Measurements from ENCODE around the gene ZNF205.

Gene ZNF205

DNA sequence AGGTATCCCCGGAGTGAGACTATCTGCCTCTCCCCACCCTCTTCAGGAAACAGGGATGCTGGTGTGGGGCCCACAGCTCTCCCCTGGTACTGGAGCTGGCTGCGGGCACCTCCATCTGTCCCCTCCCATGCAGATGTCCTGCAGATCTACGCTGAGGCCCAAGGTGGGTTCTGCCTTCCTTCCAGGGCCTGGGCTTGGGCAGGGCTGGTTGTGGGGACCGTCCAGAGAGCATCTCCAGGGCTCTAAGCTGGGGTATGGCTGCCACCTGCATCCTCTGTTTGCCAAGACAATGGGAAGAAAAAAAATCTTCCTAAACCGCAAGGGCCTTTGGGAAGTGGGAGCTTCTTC, 35.3 kb downstream of the ZNF205 start:
- TF ChIP-seq, protein P1, sequence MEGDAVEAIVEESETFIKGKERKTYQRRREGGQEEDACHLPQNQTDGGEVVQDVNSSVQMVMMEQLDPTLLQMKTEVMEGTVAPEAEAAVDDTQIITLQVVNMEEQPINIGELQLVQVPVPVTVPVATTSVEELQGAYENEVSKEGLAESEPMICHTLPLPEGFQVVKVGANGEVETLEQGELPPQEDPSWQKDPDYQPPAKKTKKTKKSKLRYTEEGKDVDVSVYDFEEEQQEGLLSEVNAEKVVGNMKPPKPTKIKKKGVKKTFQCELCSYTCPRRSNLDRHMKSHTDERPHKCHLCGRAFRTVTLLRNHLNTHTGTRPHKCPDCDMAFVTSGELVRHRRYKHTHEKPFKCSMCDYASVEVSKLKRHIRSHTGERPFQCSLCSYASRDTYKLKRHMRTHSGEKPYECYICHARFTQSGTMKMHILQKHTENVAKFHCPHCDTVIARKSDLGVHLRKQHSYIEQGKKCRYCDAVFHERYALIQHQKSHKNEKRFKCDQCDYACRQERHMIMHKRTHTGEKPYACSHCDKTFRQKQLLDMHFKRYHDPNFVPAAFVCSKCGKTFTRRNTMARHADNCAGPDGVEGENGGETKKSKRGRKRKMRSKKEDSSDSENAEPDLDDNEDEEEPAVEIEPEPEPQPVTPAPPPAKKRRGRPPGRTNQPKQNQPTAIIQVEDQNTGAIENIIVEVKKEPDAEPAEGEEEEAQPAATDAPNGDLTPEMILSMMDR (IDR thresholded peaks at IDR 0.05; ENCODE audit: low read depth, low read length, missing control alignments), result no peak
- no peak overlapping the region for H3K4me3 ChIP-seq (replicated peaks; ENCODE audit: low read depth, low read length)
- DNase-seq (ENCODE audit: extremely low read depth, low read depth), result no peak

DNA sequence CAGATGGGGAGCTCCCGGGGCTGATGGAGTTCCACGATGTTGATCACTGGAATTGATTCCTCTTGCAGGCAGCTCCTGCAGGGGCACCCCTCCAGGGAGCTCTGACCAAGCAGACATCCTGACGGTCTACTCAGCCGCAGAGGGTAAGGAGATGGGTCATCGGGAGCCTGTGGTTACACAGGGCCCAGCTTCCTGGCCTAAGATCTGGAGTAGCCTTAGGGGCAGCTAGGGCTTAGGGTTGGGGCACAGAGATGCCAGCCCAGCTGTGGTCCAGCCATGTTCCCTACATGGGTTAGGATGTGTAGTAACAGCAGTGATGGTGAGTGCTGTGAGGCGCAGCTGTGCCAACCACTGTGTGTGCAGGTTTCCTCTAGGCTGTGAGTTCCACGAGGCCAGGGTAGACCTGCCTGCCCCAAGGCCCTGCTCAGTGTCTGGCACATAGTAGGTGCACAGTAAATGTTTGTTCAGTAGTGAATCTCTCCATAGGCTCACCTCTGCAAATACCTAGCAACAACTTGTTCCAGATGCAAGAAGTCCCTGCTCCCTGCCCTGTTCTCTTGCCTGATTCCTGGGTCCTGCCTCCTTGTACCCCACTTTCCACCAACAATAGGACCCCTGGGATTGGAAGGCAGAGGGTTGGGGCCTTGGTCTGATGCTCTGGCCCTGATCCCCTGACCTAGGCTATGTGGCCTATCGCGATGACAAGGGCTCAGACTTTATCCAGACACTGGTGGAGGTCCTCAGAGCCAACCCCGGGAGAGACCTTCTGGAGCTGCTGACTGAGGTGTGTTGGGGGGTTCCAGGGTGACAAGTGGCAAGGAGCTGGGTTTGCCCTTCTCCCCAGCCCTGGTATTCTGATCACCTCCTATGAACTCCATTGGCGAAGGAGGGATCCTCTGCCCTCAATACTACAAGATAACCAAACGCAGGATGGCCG, 36.1 kb downstream of the ZNF205 start:
- H3K4me3 ChIP-seq (replicated peaks; ENCODE audit: low read depth, low read length), result no peak overlapping the region
- no peak for DNase-seq (ENCODE audit: extremely low read depth, low read depth)
- TF ChIP-seq, protein P1 (IDR thresholded peaks at IDR 0.05; ENCODE audit: low read depth, low read length, missing control alignments), result no peak

DNA sequence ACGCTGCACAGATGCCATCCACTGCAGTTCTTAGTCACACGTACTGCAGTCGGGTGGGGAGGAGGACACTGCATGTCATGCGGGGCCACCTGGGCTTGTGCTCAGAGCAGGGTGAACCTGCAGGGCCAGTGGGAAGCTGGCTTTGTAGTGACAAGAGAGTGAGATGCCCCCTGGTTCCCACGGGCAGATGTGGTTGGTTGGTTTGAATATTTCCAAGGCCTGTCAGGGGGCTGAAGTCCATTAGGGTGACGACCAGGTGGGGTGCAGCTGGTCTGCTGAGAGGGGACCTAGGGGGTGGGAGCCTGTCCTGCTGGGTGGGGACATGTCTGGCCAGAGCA, 36.8 kb downstream of the ZNF205 start:
- H3K4me3 ChIP-seq (replicated peaks; ENCODE audit: low read depth, low read length), result peak overlapping the region; percentile 58
- TF ChIP-seq, protein P1 (IDR thresholded peaks at IDR 0.05; ENCODE audit: low read depth, low read length, missing control alignments), result no peak
- no peak for DNase-seq (ENCODE audit: extremely low read depth, low read depth)

DNA sequence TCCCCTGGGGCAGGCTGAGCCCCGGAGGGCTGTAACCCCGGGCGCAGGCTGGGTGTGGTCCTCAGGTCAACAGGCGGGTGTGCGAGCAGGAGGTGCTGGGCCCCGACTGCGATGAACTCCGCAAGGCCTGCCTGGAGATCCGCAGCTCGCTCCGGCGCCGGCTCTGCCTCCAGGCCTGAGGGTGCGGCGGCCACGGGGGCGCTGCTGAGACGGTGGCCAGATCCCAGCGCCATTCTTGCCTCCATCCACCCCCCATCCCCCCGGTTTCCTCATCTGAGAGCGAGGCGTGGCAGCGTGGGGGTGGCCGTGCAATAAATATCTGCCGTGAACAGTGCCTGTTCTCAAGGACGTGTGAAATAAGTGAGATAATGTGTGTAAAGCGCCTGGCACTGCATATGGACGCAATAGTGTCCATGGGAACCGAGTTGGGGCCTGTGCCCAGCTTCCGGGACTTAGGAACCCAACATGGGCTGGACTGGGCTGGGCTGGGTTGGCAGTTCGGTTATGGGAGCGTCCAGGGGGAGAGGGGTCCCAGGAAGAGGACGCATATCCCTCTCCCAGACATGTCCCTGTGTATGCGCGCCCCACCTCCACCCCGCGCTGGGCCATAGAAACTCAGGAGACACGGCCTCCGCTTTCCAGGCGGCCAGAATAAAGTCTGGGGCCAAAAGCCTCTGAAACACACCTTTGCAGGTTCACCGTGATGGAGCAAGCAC, 37.4 kb downstream of the ZNF205 start:
- no peak for DNase-seq (ENCODE audit: extremely low read depth, low read depth)
- peak overlapping the region; percentile 58 for H3K4me3 ChIP-seq (replicated peaks; ENCODE audit: low read depth, low read length)
- TF ChIP-seq, protein P1 (IDR thresholded peaks at IDR 0.05; ENCODE audit: low read depth, low read length, missing control alignments), result peak; percentile 50

DNA sequence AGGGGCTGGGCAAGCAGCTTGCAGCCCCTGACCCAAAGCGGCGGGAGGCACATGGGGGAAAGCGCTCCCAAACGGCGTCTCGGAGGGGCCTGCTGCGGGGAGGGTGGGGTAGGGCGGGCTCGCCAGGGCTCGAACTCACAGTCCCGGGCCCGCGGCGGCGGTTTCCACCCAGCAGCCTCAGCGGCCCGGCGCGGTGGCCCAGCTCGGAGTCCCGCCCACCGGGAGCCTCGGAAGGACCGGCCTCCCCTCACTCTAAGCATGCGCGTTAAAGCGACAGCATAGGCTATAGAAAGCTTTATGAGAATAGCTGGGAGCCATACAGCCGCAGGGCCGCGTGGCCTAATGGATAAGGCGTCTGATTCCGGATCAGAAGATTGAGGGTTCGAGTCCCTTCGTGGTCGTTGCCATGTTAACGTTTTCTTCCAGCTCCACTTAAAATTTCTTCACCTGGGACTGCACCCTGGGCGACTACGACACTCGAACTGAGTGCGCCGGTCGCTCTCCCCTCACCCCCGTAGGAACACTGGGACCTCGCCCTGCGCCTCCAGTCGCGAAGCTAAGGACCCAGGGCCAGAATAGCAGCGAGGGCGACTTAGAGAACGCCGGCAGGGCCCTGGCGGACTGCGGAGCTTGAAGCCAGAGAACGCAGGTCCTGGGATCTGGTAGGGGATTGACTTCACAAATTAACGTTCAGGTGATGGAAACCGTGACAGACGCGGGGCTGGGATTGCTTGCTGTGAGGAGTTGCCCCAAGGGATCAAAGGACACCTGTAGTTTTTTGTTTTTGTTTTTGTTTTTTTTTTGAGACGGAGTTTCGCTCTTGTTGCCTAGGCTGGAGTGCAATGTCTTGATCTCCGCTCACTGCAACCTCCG, 38.2 kb downstream of the ZNF205 start:
- TF ChIP-seq, protein P1 (IDR thresholded peaks at IDR 0.05; ENCODE audit: low read depth, low read length, missing control alignments), result no peak
- H3K4me3 ChIP-seq (replicated peaks; ENCODE audit: low read depth, low read length), result peak overlapping the region; percentile 58
- peak; percentile 90 for DNase-seq (ENCODE audit: extremely low read depth, low read depth)

DNA sequence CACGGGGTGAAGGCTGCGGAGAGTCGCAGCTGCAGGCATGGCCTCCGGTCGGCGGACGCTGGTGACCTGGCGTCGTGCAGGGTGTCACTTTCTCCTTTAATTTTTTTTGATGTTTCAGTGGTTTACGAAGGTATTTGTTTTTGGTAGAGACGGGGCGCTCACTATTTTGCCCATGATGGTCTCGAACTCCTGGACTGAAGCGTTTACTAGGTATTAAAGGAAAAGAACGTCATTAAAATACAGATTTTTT, 39.6 kb downstream of the ZNF205 start:
- peak overlapping the region; percentile 45 for H3K4me3 ChIP-seq (replicated peaks; ENCODE audit: low read depth, low read length)
- TF ChIP-seq, protein P1 (IDR thresholded peaks at IDR 0.05; ENCODE audit: low read depth, low read length, missing control alignments), result no peak
- DNase-seq (ENCODE audit: extremely low read depth, low read depth), result no peak

Measured in HFF-Myc (cell line).